ENCODE results near the gene TAF6. TPM values are rescaled to one million over a fixed set of nuclear protein-coding genes. Genes with fewer than 3 reads are reported as not detected.

Gene TAF6
- total RNA-seq, 1 donor from 2014 or later = 17.5 TPM

DNA sequence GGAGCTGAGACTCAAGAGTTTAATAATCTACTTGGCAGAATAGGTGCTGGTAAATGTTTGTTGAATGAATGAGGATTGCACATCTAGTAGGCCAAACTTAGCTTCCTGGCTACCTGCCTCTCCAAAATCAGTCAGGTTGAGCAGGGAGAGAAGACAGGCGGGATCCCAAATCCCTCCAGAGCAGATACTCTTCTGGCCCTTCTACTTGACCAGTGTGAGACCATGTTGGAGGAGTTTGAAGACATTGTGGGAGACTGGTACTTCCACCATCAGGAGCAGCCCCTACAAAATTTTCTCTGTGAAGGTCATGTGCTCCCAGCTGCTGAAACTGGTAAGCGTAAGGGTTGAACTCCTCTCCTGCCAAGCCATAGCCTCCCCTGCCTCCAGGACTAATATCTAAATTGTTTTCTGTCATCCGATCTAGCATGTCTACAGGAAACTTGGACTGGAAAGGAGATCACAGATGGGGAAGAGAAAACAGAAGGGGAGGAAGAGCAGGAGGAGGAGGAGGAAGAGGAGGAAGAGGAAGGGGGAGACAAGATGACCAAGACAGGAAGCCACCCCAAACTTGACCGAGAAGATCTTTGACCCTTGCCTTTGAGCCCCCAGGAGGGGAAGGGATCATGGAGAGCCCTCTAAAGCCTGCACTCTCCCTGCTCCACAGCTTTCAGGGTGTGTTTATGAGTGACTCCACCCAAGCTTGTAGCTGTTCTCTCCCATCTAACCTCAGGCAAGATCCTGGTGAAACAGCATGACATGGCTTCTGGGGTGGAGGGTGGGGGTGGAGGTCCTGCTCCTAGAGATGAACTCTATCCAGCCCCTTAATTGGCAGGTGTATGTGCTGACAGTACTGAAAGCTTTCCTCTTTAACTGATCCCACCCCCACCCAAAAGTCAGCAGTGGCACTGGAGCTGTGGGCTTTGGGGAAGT, 5.4 kb upstream of the TAF6 start:
- FAIRE-seq (no peak), DNase-seq (ENCODE audit: low spot score in 2 of 2) (no peak)

DNA sequence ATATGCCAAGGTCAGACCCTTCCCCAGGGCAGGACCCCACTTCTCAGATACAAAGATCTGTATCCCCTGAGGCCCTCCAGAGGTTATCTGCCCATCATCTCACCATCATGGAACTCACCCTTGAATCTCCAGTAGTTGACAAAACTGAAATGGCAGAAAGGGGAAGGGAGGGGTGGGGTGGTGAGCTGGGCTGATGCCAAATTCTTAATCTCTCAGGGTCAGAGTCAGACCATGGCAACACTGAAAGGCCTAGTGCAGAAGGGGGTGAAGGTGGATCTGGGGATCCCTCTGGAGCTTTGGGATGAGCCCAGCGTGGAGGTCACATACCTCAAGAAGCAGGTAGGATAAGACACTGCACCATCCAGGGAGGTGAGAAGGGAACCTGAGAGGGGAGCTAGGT, 3.4 kb upstream of the TAF6 start:
- no peak for DNase-seq (ENCODE audit: low spot score in 2 of 2)
- no peak for FAIRE-seq

DNA sequence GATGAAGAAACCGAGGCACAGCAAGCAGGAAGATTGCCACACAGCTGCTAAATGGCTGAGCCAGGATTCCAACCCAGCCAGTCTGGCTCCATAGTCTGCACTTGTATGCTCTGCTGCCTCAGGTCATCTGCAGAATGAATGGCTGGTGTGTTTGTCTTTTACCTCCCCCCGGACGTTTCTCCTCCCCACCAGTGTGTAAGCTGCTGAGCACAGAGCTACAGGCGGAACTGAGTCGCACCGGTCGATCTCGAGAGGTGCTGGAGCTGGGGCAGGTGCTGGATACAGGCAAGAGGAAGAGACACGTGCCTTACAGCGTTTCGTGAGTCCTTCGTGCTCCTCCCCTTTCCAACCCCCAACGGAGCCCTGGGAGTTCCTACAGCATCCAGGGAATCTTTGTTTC, 2.9 kb upstream of the TAF6 start:
- FAIRE-seq = no peak

DNA sequence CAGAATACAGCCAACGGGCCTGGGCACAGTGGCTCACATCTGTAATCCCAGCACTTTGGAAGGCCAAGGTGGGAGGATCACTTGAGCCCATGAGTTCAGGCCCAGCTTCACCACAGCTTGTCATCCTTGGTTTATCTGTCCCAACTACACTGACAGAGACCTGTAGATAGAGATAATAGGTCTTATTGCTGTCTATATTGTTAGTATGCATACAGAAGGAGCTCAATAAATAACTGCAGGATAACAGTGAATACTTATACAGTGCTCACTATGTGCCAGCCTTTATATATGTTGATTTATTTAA, 1.5 kb upstream of the TAF6 start:
- DNase-seq (ENCODE audit: low spot score in 2 of 2) (no peak), FAIRE-seq (no peak)

More for the DNA sequence above, 2.9 kb upstream of the TAF6 start:
- no peak for DNase-seq (ENCODE audit: low spot score in 2 of 2)

DNA sequence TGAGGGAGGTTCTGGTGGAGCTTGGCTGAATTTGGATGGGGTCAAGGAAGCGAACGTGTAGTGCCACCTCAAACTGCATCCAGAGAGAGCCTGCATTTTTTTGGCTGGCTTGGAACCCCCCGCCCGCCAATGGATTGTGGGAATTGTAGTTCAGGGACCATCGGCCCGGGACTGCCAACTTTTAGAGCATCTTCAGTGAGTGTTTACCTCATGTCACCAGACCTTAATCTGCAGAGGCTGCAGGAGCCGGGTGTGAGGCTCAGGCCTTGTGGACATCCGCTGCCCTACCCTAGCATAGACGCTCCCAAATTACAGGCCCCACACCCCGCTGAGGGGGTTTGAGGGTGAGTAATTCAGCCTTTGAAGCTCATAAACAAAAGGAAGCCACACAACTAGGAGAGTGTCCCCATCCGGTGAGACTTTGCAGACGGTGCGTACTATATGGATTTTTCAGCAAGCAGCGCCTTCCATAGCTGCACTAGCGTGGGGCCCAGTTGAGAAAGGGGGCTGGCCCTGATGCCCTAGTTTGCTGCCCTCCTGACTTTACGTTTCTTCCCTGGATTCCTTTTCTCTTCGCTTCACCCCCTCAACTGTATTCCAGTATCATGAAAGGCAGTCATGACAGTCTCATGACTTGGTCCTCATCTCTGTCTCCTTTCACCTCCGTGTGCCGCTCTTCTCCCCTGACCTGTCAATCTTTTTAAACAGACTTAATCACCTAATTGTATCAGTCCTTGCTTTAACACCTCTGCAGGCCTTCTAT, 993 bp upstream of the TAF6 start:
- DNase-seq (ENCODE audit: low spot score in 2 of 2) (peak; percentile 63 to 64), FAIRE-seq (no peak)

DNA sequence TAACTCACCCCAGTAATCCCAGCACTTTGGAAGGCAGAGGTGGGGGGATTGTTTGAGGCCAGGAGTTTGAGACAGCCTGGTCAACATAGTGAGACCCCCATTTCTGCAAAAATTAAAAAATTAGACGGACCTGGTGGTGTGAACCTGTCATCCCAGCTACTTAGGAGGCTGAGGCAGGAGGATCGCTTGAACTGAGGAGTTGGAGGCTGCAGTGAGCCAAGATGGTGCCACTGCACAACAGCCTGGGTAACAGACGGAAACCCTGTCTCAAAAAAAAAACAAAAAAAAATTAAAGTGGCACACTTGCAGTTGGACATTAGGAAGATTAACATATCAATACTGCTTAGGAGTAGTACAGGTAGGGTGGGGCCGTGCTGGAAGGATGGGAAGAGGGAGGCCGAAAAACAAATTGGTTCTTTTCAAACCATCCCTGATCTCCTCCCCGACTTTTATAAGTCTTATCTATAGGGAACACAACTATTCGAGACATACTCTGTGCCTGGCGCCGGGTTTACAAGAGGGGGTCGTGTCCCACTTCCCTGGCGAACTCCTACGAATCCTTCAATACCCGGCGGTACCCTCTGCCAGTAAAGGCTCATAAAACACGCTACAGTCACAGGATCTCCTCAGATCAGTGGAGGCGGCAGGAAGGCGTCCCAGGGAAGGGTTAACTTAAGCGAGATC, 628 bp downstream of the TAF6 start:
- FAIRE-seq (no peak), DNase-seq (ENCODE audit: low spot score in 2 of 2) (no peak)

DNA sequence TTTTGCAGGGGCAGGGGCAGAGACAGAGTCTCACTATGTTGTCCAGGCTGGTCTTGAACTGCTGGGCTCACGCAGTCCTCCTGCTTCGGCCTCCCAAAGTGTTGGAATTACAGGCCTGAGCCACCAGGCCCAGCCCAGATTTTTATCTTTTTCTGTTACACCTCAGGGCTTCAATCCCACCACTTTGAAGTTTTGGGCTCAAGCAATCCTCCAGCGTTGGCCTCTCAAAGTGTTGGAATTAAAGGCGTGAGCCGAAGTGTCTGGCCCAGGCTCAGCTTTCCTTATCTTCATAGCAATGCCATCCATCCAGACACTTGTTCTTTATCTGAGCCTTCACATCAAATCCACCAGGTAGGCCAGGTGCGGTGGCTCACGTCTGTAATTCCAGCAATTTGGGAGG, 4.1 kb downstream of the TAF6 start:
- FAIRE-seq (no peak), DNase-seq (ENCODE audit: low spot score in 2 of 2) (no peak)

DNA sequence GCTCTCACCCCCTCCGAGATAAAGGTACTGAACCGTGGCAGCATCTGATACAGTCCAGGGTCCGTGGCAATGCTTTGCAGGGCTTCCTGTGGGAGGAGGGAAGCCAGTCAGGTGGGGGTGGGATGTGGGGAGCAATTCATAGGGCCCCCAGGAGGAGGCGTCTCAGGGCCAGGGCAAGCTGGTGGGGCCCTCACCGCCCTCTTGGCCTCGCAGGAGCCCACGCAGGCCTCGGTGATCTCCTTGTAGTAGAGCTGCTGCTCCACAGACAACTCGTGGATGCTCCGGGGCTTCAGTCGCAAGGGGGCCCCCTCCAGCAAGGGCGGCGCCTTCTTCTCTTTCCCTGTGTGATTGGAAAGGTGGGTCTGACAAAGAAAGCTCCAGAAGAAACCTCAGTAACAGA, 7.2 kb downstream of the TAF6 start:
- DNase-seq (ENCODE audit: low spot score in 2 of 2) (no peak), FAIRE-seq (no peak)

DNA sequence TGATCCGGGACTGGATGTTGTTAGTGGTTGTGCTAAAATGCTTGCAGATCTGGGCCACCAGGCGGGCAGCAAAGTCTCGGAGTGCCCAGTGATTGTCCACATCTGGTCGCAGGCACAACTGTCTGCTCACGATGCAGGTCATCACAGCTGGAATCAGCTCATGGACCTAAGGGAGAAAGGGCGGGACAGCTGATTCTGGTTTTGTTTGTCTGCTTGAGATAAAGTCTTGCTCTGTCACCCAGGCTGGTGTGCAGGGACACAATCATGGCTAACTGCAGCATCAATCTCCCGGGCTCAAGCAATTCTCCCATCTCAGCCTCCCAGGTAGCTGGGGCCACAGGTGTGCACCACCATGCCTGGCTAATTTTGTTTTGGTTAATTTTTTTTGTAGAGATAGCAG, 8.0 kb downstream of the TAF6 start:
- FAIRE-seq (no peak), DNase-seq (ENCODE audit: low spot score in 2 of 2) (no peak)

DNA sequence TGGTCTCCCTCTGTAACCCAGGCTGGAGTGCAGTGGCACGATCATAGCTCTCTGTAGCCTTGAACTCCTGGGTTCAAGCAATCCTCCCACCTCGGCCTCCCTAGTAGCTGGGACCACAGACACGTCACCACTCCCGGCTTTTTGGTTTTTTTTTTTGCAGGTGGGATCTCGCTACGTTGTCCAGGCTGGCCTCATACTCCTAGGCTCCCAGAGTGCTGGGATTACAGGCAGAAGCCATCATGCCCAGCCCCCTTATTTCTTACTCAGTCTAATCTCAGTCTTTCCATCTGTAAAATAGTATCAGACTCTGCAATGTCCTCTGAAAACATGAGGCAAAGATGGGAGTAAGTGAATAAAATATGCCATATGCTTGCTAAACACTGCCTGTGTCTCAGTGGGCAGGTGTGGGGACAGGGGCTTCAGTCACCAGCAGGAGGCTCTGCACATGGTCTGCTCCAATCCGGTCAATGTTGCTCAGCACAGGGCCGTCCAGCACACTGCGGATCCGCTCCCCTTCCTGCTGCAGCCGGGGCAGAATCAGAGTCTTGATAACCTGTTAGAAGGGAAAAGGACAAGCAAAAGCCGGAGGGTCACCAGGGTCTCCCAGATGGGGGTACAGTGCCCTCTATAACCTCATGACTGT, 9.5 kb downstream of the TAF6 start:
- DNase-seq (ENCODE audit: low spot score in 2 of 2) (no peak), FAIRE-seq (no peak)

DNA sequence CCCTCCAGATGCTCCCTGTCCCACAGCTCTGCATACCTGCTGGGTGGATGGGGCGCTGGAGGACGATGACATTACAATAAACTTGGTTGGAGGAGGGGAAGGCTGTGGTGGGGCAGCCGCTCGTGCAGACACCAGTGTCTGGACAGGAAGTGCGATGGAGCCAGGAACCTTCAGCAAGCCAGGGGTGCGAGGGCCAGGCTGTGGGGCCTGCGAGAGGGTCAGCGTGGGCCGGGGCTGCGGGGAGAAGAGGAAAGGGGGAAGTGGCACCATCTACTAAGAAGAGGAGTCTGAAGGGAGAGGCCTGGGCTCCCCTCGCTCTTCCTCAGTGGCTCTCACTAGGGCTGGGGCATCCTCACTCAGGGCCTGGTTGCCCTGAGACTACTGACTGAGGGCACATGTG, 11.3 kb downstream of the TAF6 start:
- no peak for DNase-seq (ENCODE audit: low spot score in 2 of 2)
- no peak for FAIRE-seq

DNA sequence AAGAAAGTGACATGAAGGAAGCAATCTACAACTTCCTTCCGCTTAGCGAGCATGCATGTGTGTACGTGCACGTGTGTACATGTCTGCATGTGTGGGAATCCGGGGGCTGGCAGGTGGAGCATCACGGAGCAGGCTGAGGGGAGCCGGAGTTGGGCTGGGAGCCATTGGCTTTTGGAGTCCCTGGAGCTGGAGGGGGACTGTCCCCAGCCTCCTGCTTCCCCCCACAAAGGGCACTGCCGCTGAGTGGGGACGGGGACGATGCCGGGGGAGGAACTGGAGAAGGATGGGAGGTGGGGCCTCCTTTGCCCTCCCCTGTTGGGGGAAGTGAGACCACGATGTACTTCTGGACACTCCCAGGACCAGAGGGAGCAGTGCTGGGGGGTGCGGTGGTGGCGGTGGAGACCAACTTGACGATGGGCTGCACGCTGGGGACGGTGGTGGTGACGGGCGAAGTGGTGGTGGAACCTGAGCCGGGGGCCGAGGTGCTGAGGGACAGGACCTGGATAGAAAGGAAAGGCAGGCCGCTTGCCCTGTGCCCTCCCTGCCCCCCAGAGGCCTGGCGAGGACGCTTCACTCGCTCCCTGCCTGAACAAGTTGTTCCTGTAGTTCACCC, 11.9 kb downstream of the TAF6 start:
- no peak for FAIRE-seq
- no peak for DNase-seq (ENCODE audit: low spot score in 2 of 2)

DNA sequence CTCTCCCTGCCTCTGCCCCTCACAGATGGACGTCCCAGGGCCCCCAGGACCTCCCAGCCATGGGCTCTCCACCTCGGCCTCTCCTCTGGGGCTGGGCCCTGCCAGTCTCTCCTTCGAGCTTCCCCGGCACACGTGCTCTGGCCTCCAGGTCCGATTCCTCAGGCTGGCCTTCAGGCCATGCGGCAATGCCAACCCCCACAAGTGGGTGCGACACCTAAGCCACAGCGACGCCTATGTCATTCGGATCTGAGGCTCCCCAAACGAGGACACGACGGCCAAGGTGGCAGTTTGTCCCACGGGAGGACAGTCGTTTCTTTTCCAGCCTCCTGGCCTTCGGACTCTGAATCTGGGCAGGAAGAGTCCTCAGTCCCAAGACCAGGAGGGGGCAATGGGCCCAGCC, 12.5 kb downstream of the TAF6 start:
- DNase-seq (ENCODE audit: low spot score in 2 of 2) (no peak), FAIRE-seq (no peak)

DNA sequence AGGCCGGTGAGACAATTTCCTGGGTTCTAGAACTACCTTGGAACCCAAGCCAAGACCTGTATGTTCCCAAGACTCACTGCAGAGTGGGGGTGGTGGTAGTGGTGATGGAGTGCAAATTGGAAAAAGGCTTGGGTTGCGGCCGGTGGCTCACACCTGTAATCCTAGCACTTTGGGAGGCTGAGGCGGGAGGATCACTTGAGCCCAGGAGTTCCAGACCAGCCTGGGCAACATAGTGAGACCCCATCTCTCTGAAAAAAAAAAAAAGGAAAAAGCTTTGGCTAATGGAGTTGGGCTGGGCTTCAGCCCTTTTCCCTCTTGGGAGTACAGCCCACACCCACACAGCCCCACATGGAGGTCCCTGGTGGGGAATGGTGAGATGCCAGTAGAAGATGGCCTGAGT, 13.6 kb downstream of the TAF6 start:
- DNase-seq (ENCODE audit: low spot score in 2 of 2) (no peak), FAIRE-seq (no peak)

DNA sequence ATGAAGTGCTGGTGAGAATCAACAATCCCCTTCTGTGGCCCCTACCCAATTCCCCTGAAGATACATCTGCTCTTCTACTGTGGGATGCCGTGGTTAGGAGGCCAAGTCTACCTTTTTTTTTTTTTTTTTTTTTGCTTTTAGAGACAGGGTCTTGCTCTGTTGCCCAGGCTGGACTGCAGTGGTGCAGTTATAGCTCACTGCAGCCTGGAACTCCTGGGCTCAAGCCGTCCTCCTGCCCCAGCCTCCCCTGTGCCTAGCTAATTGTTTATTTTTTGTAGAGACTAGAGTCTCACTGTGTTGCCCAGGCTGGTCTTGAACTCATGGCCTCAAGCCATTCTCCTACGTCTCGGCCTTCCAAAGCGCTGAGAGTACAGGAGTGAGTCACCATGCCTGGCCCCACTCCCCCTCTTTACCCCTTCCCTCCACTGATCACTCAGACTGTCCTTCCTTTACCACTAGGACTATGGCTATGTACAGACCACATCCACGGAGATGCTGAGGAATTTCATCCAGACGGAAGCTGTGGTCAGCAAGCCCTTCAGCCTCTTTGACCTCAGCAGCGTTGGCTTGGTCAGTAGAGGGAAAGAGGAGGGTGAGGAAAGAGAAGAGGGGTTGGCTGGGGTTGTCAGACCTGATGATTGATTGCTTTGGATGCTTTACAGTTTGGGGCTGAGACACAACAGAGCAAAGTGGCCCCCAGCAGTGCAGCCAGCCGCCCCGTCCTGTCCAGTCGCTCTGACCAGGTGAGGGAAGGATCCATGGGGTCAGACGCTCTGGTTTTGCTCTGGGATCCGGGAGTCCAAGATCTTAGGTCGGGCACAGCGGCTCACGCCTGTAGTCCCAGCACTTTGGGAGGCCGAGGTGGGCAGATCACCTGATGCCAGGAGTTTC, 16.0 kb downstream of the TAF6 start:
- FAIRE-seq = no peak
- DNase-seq (ENCODE audit: low spot score in 2 of 2) = no peak

DNA sequence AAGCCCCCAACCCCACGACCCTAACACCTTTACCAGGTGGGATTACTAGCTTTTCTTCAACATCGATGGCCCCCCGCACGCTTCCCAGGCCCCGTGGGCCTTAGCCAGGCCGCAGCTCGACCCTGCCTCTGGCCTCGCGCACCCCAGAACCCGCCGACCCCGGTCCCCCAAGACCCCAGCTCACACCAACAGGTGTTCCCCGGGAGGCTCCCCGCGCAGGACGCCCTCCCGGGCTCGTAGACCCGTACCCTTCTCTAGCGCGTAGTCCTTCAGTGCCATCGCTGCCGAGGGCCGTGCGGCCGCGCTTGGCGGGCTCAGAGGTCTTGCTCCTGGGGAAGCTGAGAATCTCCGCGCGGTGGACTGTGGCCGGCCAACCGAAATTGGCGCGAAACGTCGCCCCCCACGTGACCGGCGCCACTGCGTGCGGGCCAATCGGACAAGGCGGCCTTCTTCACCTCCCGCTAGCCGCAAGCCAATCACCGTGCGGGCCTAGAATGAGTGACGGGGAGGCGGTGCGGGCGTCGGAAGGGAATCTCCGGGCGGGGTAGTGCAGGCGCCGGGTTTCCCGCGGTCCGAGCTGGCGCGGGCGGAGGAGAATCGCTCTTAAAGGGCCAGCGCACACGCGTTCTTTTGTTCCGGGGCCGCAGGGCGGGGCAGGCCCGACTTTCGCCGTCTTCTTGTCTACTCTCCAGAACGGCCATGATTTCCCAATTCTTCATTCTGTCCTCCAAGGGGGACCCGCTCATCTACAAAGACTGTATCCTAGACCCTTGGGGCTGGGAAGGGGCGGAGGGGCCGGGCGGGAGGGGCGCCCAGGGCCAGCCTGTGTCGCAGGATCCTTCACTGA, 17.9 kb downstream of the TAF6 start, which contains the start of the genes AP4M1 and MCM7:
AP4M1 (plus strand) TSS at position 628 of the 847 bp plus-strand sequence; CDS start at position 700, 72 bp downstream.
MCM7 (minus strand) TSS at position 382 of the 847 bp plus-strand sequence; CDS start at position 279, 103 bp downstream.
- DNase-seq (ENCODE audit: low spot score in 2 of 2) (peak; percentile 98 to 99), FAIRE-seq (peak; percentile 24)

DNA sequence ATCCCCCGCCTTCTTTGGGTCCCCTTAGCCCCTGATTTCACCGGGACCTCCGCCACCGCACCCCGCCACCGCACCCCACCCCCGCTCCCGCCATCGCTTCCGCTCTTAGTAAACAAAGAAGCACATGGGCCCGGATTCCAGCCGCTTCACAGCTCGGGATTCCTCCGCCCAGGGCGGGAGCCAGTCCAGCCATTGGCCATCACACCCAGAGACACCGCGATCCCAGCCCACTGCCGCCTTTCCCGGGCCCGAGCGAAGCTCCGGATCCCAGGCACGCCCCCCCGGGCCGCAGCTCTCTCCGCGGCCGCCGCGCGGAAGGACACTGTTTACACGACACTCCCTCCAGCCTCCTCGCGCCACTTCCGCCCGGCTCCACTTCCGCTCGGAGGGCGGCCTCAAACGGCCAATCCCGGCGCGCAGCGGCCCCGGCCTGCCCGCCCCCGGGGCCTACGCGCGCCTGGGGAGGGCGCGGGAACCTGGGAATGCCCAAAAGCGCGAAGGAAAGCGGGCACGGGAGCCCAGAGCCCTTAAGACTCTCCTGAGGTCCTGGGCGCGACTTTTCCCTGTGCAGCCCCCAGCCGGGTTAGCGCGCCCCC, 18.6 kb downstream of the TAF6 start:
- peak; percentile 93 to 94 for DNase-seq (ENCODE audit: low spot score in 2 of 2)
- FAIRE-seq = no peak

DNA sequence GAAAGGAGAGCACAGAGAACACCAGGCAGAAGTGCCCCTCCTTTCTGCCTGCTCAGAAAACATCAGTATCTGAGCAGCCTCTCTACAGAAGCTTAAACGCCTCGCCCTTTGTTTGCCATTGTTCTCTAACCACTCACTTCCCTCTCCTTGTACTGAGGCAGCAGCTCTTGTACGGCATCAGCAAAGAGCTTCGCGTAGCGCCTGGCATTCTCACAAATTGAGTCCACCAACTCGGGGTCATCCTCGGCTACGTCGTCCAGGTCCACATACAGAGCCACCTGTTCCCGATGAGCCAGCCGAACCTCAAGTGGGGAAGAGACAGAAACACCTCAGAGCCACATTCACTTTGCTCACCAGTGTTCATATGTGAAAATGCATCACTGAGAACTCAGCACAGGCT, 19.7 kb downstream of the TAF6 start:
- no peak for DNase-seq (ENCODE audit: low spot score in 2 of 2)
- FAIRE-seq = no peak
